HG03196 (cell line): ENCODE results near the gene SLITRK5.
A peak's percentile ranks its signal among the peaks of the same experiment; 100 is the strongest.

Experiments
- ATAC-seq: cut with Tn5 transposase; IDR thresholded peaks from one replicate; pipeline ENCODE4 v1.9.1; 2021; ENCODE audit not compliant: unreplicated experiment

The SLITRK5 gene, protein sequence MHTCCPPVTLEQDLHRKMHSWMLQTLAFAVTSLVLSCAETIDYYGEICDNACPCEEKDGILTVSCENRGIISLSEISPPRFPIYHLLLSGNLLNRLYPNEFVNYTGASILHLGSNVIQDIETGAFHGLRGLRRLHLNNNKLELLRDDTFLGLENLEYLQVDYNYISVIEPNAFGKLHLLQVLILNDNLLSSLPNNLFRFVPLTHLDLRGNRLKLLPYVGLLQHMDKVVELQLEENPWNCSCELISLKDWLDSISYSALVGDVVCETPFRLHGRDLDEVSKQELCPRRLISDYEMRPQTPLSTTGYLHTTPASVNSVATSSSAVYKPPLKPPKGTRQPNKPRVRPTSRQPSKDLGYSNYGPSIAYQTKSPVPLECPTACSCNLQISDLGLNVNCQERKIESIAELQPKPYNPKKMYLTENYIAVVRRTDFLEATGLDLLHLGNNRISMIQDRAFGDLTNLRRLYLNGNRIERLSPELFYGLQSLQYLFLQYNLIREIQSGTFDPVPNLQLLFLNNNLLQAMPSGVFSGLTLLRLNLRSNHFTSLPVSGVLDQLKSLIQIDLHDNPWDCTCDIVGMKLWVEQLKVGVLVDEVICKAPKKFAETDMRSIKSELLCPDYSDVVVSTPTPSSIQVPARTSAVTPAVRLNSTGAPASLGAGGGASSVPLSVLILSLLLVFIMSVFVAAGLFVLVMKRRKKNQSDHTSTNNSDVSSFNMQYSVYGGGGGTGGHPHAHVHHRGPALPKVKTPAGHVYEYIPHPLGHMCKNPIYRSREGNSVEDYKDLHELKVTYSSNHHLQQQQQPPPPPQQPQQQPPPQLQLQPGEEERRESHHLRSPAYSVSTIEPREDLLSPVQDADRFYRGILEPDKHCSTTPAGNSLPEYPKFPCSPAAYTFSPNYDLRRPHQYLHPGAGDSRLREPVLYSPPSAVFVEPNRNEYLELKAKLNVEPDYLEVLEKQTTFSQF

GRCh38 chr13:87671031-87671752 lies at the start of gene SLITRK5:
TSS of gene SLITRK5 (plus strand) at chr13:87671371. CDS start at chr13:87675389, 4,018 bp downstream.
- ATAC-seq = peak; percentile 96

DNA sequence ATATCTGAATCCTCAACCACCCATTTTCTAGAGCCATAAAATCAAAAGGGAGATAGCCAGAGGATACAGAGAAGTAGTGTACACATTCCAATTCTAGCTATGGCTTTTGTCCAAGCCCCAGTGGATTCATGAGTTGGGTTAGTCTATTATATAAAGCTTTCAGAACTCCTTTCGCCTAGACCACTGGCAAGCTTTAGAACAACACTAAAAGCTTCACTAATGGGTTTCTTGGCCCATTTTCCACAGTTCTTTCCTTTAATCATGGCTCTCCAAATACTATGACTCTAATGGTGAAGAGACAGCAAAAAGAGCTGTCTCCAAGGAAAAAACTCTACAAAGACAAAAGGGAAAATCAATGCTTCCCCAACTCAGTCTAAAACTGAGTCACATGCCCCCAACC lies 48.2 kb upstream of the SLITRK5 start:
- ATAC-seq = no peak

GRCh38 chr13:87656306-87656705 lies 14.9 kb upstream of the SLITRK5 start:
- no peak for ATAC-seq

DNA sequence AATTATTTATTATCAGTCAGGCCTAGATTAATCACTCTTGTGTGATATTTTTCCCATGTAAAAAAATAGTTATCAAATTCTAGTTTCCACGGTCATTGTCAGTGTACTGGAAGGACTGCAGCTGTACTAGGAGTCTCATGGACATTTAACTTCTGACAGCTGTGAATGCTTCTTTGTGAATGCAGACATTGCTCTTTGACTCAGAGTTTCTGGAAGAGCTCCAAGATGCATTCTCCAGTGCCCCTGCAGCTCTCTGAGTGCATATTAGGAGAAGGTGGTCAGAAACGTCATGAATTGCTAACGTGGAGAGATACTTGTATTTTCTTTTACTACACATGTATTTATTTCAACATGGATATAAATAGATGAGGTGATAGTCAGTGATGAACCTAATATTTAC lies 9.7 kb upstream of the SLITRK5 start:
- no peak for ATAC-seq

GRCh38 chr13:87666831-87667230 lies 4.3 kb upstream of the SLITRK5 start:
- ATAC-seq = no peak

GRCh38 chr13:87667686-87668085 lies 3.5 kb upstream of the SLITRK5 start:
- ATAC-seq = no peak

DNA sequence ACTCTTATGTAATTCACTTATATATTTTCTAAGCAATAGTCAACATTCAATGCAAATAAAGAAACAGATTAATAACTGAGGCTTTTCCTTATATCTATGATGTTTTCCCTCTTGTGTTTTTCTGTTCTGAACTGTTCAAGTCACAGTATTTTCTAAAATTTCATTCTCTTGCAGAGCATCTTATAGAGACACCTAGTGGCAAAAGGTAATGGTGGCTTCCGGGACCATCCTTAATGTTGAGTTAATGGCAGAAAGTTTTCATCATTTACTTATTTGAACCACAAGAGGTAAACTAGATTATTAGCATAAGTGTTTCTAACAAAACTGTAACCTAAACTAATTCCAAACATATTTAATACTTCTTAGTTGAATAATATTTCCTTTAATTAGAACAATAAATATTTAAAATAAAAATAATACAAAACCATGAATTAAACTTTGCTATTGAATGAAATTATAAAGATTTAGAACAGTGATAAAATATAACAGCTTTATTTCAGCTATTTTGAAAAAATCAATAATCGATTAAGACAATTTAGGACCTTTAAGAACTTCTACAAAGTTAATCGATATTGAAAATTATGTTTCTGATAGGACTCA lies 1.7 kb upstream of the SLITRK5 start:
- ATAC-seq = no peak

- no peak for ATAC-seq
Measured at GRCh38 chr13:87671753-87672605, 808 bp downstream of the SLITRK5 start.

- ATAC-seq = no peak
Measured at GRCh38 chr13:87674247-87674738, 3.1 kb downstream of the SLITRK5 start.

GRCh38 chr13:87675851-87676250 lies 4.7 kb downstream of the SLITRK5 start:
- no peak for ATAC-seq

DNA sequence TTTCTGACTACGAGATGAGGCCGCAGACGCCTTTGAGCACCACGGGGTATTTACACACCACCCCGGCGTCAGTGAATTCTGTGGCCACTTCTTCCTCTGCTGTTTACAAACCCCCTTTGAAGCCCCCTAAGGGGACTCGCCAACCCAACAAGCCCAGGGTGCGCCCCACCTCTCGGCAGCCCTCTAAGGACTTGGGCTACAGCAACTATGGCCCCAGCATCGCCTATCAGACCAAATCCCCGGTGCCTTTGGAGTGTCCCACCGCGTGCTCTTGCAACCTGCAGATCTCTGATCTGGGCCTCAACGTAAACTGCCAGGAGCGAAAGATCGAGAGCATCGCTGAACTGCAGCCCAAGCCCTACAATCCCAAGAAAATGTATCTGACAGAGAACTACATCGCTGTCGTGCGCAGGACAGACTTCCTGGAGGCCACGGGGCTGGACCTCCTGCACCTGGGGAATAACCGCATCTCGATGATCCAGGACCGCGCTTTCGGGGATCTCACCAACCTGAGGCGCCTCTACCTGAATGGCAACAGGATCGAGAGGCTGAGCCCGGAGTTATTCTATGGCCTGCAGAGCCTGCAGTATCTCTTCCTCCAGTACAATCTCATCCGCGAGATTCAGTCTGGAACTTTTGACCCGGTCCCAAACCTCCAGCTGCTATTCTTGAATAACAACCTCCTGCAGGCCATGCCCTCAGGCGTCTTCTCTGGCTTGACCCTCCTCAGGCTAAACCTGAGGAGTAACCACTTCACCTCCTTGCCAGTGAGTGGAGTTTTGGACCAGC lies 5.3 kb downstream of the SLITRK5 start:
- no peak for ATAC-seq

GRCh38 chr13:87677043-87677495 lies 5.9 kb downstream of the SLITRK5 start:
- ATAC-seq = no peak

DNA sequence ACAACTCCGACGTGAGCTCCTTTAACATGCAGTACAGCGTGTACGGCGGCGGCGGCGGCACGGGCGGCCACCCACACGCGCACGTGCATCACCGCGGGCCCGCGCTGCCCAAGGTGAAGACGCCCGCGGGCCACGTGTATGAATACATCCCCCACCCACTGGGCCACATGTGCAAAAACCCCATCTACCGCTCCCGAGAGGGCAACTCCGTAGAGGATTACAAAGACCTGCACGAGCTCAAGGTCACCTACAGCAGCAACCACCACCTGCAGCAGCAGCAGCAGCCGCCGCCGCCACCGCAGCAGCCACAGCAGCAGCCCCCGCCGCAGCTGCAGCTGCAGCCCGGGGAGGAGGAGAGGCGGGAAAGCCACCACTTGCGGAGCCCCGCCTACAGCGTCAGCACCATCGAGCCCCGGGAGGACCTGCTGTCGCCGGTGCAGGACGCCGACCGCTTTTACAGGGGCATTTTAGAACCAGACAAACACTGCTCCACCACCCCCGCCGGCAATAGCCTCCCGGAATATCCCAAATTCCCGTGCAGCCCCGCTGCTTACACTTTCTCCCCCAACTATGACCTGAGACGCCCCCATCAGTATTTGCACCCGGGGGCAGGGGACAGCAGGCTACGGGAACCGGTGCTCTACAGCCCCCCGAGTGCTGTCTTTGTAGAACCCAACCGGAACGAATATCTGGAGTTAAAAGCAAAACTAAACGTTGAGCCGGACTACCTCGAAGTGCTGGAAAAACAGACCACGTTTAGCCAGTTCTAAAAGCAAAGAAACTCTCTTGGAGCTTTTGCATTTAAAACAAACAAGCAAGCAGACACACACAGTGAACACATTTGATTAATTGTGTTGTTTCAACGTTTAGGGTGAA lies 6.6 kb downstream of the SLITRK5 start:
- ATAC-seq = no peak

GRCh38 chr13:87678372-87678752 lies 7.2 kb downstream of the SLITRK5 start:
- no peak for ATAC-seq

DNA sequence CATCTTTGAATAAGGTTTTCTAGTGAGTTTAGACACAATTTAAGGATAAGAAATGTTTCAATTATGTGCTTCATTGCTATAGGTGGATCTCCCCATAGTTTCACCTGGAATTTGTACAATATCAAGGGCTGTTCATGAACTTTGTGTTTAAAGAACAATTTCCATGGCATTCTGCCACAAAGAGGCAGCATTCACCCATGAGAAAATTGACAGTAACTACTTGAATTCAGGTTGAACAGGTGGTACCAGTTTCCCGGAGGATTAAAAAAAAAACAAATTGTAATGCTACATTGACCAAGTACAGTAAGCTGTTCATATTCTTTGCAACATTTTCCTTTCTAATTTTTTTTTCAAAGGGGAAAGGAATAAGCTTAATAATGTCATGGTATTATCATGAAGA lies 9.1 kb downstream of the SLITRK5 start:
- no peak for ATAC-seq

DNA sequence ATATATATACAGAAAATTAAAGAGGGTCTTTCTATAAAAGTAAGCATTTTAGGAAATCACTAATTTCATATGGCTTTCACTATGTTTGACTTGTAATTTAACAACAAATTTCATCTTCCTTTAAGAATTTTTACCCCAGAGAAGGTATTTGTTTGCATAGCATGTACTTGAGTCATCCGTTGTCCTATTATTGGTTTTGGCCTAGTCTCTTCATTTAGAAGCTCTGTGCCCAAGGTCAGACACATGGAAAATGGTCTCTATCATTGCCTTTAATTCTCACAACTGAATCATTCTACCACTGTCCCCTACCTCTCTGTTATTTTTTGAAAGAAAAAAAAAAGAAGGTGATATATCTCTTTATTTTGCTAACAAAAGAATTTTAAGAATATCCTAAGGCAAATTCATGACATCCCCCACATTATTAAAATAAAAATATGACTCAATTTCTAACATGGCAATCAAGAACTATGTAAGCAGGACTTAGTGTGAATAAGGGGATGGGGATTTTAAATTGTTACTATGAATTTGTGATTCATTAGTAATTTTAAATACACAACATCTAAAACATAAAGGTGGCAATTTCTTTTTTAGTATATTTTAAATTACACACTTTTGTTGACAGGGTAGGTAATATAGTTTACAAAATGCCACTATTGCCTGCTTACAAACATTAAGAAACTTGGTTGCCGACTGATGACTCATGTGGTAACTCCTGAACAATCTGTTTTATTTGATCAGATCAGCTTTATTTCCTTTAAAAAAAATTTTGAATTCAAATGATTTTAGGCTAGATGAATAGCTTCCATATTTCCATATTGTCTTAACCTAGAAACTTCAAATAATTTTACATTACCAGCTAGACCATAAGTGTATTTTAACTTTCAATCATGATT lies 13.9 kb downstream of the SLITRK5 start:
- ATAC-seq = no peak

GRCh38 chr13:87696458-87696857 lies 25.3 kb downstream of the SLITRK5 start:
- ATAC-seq = no peak
